ENCODE measurements around the gene SYCP2L.

GRCh38 chr6:11017090-11017489 lies 130.2 kb downstream of the SYCP2L start:
- TF ChIP-seq POLR2A (IDR thresholded peaks at IDR 0.05; ENCODE audit: low read length), result no peak
- no peak for TF ChIP-seq GATA1 (IDR thresholded peaks at IDR 0.05; ENCODE audit: low read depth, low read length)

All from erythroblast (primary cell).